A549 (cell line): ENCODE results near the gene RNPEP. TPM values are rescaled to one million over a fixed set of nuclear protein-coding genes. Genes with fewer than 3 reads are reported as not detected.

Experiments
- ATAC-seq, 2 experiments: fragments of 200-7000 bp in 1 of 2; fragments of >200 bp in 1 of 2; cut with Nextera tagmentation in 1 of 2; cut with Tn5 transposase in 1 of 2; 3 replicates each; pipeline versions ENCODE4 v1.8.0 to v1.9.1; 2018 to 2020; ENCODE audit warnings: mild to moderate bottlenecking in 1 of 2, moderate library complexity in 1 of 2
- CTCF ChIA-PET: fragments of 300-600 bp; sonication (Branson Sonifier 250); formaldehyde crosslinking; extraction: SDS; loops from one replicate; lab custom pipeline; 2021; ENCODE audit warnings: antibody characterized with exemption, inconsistent platforms; lab: Yijun Ruan, JAX
- POLR2A ChIA-PET: fragments of 350-600 bp; formaldehyde crosslinking; extraction: SDS; loops from one replicate; lab custom pipeline; 2021; ENCODE audit warnings: antibody characterized with exemption, inconsistent platforms; lab: Yijun Ruan, JAX
- DNase-seq, 2 experiments: peaks; one replicate each; pipeline versions ENCODE4 v3.0.0 to v3.0.0-alpha.2; 2011 to 2016; ENCODE audit warnings: low read depth in 1 of 2, low spot score in 1 of 2
- FAIRE-seq: peaks from 2 replicates; lab custom pipeline; 2011; peaks lifted over from hg19 to GRCh38; lab: Jason Lieb, UNC
- H3K27ac ChIP-seq, 2 experiments: fragments of >200 bp; sonication (Bioruptor Twin); formaldehyde crosslinking; 3 replicates each; pipeline ENCODE4 v1.5.1; 2016 to 2017
- H3K4me1 ChIP-seq: fragments of >200 bp; sonication (Bioruptor Twin); formaldehyde crosslinking; 3 replicates; pipeline ENCODE4 v1.6.1; 2016
- H3K4me2 ChIP-seq: fragments of >200 bp; sonication (Bioruptor Twin); formaldehyde crosslinking; 3 replicates; pipeline ENCODE4 v1.6.1; 2016
- H3K4me3 ChIP-seq: fragments of >200 bp; sonication (Bioruptor Twin); formaldehyde crosslinking; 3 replicates; pipeline ENCODE4 v1.5.1; 2016
- H3K9me3 ChIP-seq: fragments of >200 bp; sonication (Bioruptor Twin); formaldehyde crosslinking; 3 replicates; pipeline ENCODE4 v1.6.1; 2016
- ATOH8 ChIP-seq: fragments of 250-450 bp; sonication (Bioruptor Pico); IDR thresholded peaks from 2 replicates; pipeline ENCODE4 v1.5.0; 2020; ENCODE audit warnings: low read depth, mild to moderate bottlenecking, moderate library complexity
- CBX8 ChIP-seq: fragments of 200-600 bp; sonication (generic); IDR thresholded peaks from 2 replicates; pipeline ENCODE4 v1.6.1; 2016
- CTCF ChIP-seq: fragments of >200 bp; sonication (Bioruptor Twin); formaldehyde crosslinking; IDR thresholded peaks from 3 replicates; pipeline ENCODE4 v1.5.1; 2016
- EHF ChIP-seq: fragments of 250-450 bp; sonication (Bioruptor Pico); IDR thresholded peaks from 2 replicates; pipeline ENCODE4 v1.5.0; 2020; ENCODE audit warnings: mild to moderate bottlenecking
- EHMT2 ChIP-seq: fragments of 200-600 bp; sonication (generic); IDR thresholded peaks from 2 replicates; pipeline ENCODE4 v1.6.1; 2016; ENCODE audit warnings: antibody characterized with exemption, low read depth, mild to moderate bottlenecking, moderate library complexity
- GATA3 ChIP-seq: IDR thresholded peaks from 2 replicates; pipeline ENCODE4 v1.6.1; 2012; ENCODE audit warnings: borderline replicate concordance
- HMGXB4 ChIP-seq: fragments of 250-450 bp; sonication (Bioruptor Pico); IDR thresholded peaks from 2 replicates; pipeline ENCODE4 v1.5.0; 2021; ENCODE audit warnings: mild to moderate bottlenecking, moderate library complexity, borderline replicate concordance
- HOXB13 ChIP-seq: fragments of 250-450 bp; sonication (Bioruptor Pico); IDR thresholded peaks from 2 replicates; pipeline ENCODE4 v1.5.0; 2020; ENCODE audit warnings: low read depth, mild to moderate bottlenecking, moderate library complexity
- KDM1A ChIP-seq: fragments of 200-600 bp; sonication (generic); IDR thresholded peaks from 2 replicates; pipeline ENCODE4 v1.6.1; 2016; ENCODE audit warnings: low read depth, mild to moderate bottlenecking
- KDM5A ChIP-seq: fragments of 200-600 bp; sonication (generic); IDR thresholded peaks from 2 replicates; pipeline ENCODE4 v1.6.1; 2016; ENCODE audit warnings: antibody characterized with exemption, mild to moderate bottlenecking
- PHF8 ChIP-seq: fragments of 200-600 bp; sonication (generic); IDR thresholded peaks from 2 replicates; pipeline ENCODE4 v1.6.1; 2016; ENCODE audit warnings: low read depth, mild to moderate bottlenecking, antibody characterized with exemption, moderate library complexity, borderline replicate concordance
- RAD21 ChIP-seq, 2 experiments: fragments of >200 bp in 1 of 2; sonication (Bioruptor Twin) in 1 of 2; formaldehyde crosslinking in 1 of 2; IDR thresholded peaks in 1 of 2; conservative IDR thresholded peaks in 1 of 2; 2 replicates in 1 of 2; 3 replicates in 1 of 2; pipeline ENCODE4 v1.6.1; 2012 to 2018; ENCODE audit warnings: inconsistent platforms in 1 of 2
- RARB ChIP-seq: fragments of 250-450 bp; sonication (Bioruptor Pico); IDR thresholded peaks from 2 replicates; pipeline ENCODE4 v1.8.0; 2021; ENCODE audit warnings: mild to moderate bottlenecking, moderate library complexity
- REST ChIP-seq: fragments of 200-600 bp; sonication (generic); IDR thresholded peaks from 2 replicates; pipeline ENCODE4 v1.6.1; 2016; ENCODE audit warnings: antibody characterized with exemption, mild to moderate bottlenecking, moderate library complexity
- SREBF2 ChIP-seq: fragments of 450-650 bp; IDR thresholded peaks from 2 replicates; pipeline ENCODE4 v1.6.1; 2014; ENCODE audit warnings: mild to moderate bottlenecking, moderate library complexity
- ZFP36 ChIP-seq: fragments of 450-650 bp; IDR thresholded peaks from 2 replicates; pipeline ENCODE4 v1.6.1; 2014; ENCODE audit warnings: borderline replicate concordance; ENCODE audit not compliant: partially characterized antibody
- ZSCAN20 ChIP-seq: fragments of 250-450 bp; sonication (Bioruptor Pico); IDR thresholded peaks from 2 replicates; pipeline ENCODE4 v1.8.0; 2022; ENCODE audit warnings: mild to moderate bottlenecking, moderate library complexity
- WGBS: methylation state at CpG from one replicate; pipeline ENCODE4 v1.1.6; 2017; ENCODE audit errors: missing lambda C conversion rate; 5-methylcytosine and 5-hydroxymethylcytosine counted together
- polyA plus RNA-seq, 4 experiments: library from polyadenylated mRNA; depleted of rRNA in 3 of 4; stranded (reverse); fragments of >200 nt; fragmentation: RNase III in 1 of 4; extraction: RNeasy Plus Mini Kit Qiagen cat#74134 plus additional on column Dnase treatment in 1 of 4; gene quantifications; 2 replicates in 3 of 4; 3 replicates in 1 of 4; pipeline ENCODE4 v1.2.3, GENCODE V29; 2011 to 2017

RNPEP gene
- polyA plus RNA-seq, 2 of the 4 experiments (the other 2 are of a cell fraction), result 71.1 to 87.6 TPM

GRCh38 chr1:201941420-201942128 is 40.9 kb upstream of the RNPEP start:
- DNase-seq (no peak), FAIRE-seq (no peak), ATAC-seq (no peak)
- no peak overlapping the region for H3K4me2 ChIP-seq
- 76% methylated on average over 18 of the region's 18 CpGs for WGBS
- H3K9me3 ChIP-seq, result no peaks in the 10 kb centered on the region
- ChIA-PET POLR2A (no interaction called here), CTCF (interaction anchor here (1.2 to 1.4 kb wide), 2 partner anchors 30 to 46 kb away, joined by 4 to 8 read pairs; no protein-coding TSS in a partner anchor)
- no peak overlapping the region for H3K27ac ChIP-seq
- TF ChIP-seq ZFP36 (no peak), CTCF (no peak), SREBF2 (no peak), CBX8 (no peak), GATA3 (no peak), HOXB13 (no peak), RAD21 (conservative IDR thresholded peaks at IDR 0.05 in 1 of 2, IDR thresholded peaks at IDR 0.05 in 1 of 2) (no peak)
- H3K4me3 ChIP-seq, result no peak overlapping the region
- peaks cover 4% of the 10 kb centered on the region; the same call in 1 of the 3 replicates for H3K4me1 ChIP-seq

GRCh38 chr1:201942129-201942495 is 40.3 kb upstream of the RNPEP start:
- no peak for ATAC-seq
- ChIA-PET POLR2A (no interaction called here), CTCF (interaction anchor here (1.2 to 1.4 kb wide), 2 partner anchors 30 to 47 kb away, joined by 4 to 8 read pairs; no protein-coding TSS in a partner anchor)
- Histone ChIP-seq H3K4me2 (no peak overlapping the region), H3K4me3 (no peak overlapping the region), H3K9me3 (no peaks in the 10 kb centered on the region), H3K4me1 (peaks cover 4% of the 10 kb centered on the region; the same call in 1 of the 3 replicates), H3K27ac (no peak overlapping the region)
- DNase-seq, result no peak
- TF ChIP-seq GATA3 (no peak), KDM5A (no peak), ATOH8 (CRISPR knock-in tag) (no peak), CBX8 (no peak), ZFP36 (peak; percentile 41), PHF8 (no peak)
- 100% methylated on average over 1 of the region's 1 CpG for WGBS
- FAIRE-seq, result no peak

- no peak for TF ChIP-seq ZSCAN20 (CRISPR knock-in tag)
- TF ChIP-seq PHF8, result no peak
- TF ChIP-seq RARB (CRISPR knock-in tag), result no peak
- no peak for TF ChIP-seq HMGXB4
- TF ChIP-seq EHF (CRISPR knock-in tag), result no peak
- TF ChIP-seq EHMT2, result no peak
- no peak for TF ChIP-seq CBX8
- no peak for TF ChIP-seq KDM1A
- TF ChIP-seq REST, result no peak
- 75% methylated on average over 6 of the region's 6 CpGs for WGBS
- Histone ChIP-seq H3K4me3 (no peak overlapping the region), H3K27ac (no peak overlapping the region), H3K4me1 (no peaks in the 10 kb centered on the region), H3K9me3 (no peaks in the 10 kb centered on the region), H3K4me2 (no peak overlapping the region)
- CTCF ChIA-PET, result interaction anchor here (0.7 to 4.6 kb wide), 5 partner anchors 10 to 67 kb away, joined by 4 to 37 read pairs (median 5); partner anchors contain the start of gene TIMM17A
- DNase-seq (no peak), FAIRE-seq (no peak), ATAC-seq (no peak)
- POLR2A ChIA-PET, result no interaction called here
These were observed 38.4 kb upstream of the RNPEP start for GRCh38 chr1:201944002-201944401.
